ENCODE data around the gene ATP6V0E2. TPM values are rescaled to one million over a fixed set of nuclear protein-coding genes. Genes with fewer than 3 reads are reported as not detected.

ATP6V0E2 gene
- total RNA-seq, 4 donors from 2014 or later: 20.1 to 35.6 (median 30.7) TPM

- peak overlapping the region; percentile 78 to 97 (median 96) for H3K27ac ChIP-seq
- WGBS, 2 donors (ENCODE audit: low coverage in 1 of 2): 16 to 17% methylated on average over 4 to 13 of the region's 13 CpGs
- TF ChIP-seq CTCF (IDR thresholded peaks at IDR 0.05) (peak in 3 of 4 experiments; percentile 30 to 48 (median 42)), EP300 (IDR thresholded peaks at IDR 0.05) (no peak), POLR2AphosphoS5 (IDR thresholded peaks at IDR 0.05) (peak; percentile 60), POLR2A (IDR thresholded peaks at IDR 0.05) (peak in 1 of 2 donors; percentile 41)
These were observed 1.2 kb upstream of the ATP6V0E2 start for GRCh38 chr7:149872419-149873073.

GRCh38 chr7:149873970-149874643 lies 338 bp downstream of the ATP6V0E2 start:
- ATAC-seq: peak; percentile 16
- peak overlapping the region; percentile 53 to 95 for H3K4me3 ChIP-seq
- WGBS, 2 donors (ENCODE audit: low coverage in 1 of 2): 42 to 49% methylated on average over 4 to 5 of the region's 46 CpGs

More at GRCh38 chr7:149872419-149873073, 1.2 kb upstream of the ATP6V0E2 start:
- peak; percentile 83 for ATAC-seq
- Histone ChIP-seq H3K9me3 (no peaks in the 10 kb centered on the region), H3K27me3 (no peaks in the 10 kb centered on the region), H3K4me1 (peaks cover 0 to 32% (median 9%) of the 10 kb centered on the region in 3 donors), H3K4me3 (peak overlapping the region; percentile 53 to 95), H3K36me3 (peaks cover 0 to 24% of the 10 kb centered on the region in 2 donors)

GRCh38 chr7:149874644-149875028 lies 867 bp downstream of the ATP6V0E2 start:
- ATAC-seq: no peak

More at GRCh38 chr7:149873970-149874643, 338 bp downstream of the ATP6V0E2 start:
- Histone ChIP-seq H3K27ac (peak overlapping the region in 3 of 4 donors; percentile 95 to 97 (median 96)), H3K9me3 (no peaks in the 10 kb centered on the region), H3K4me1 (peaks cover 0 to 32% (median 9%) of the 10 kb centered on the region in 3 donors), H3K36me3 (peaks cover 0 to 21% of the 10 kb centered on the region in 2 donors), H3K27me3 (no peaks in the 10 kb centered on the region)
- peak in 1 of 2 donors; percentile 12 for TF ChIP-seq POLR2A (IDR thresholded peaks at IDR 0.05)
- TF ChIP-seq POLR2AphosphoS5 (IDR thresholded peaks at IDR 0.05): no peak
- no peak for TF ChIP-seq CTCF (IDR thresholded peaks at IDR 0.05)

GRCh38 chr7:149875396-149875795 lies 1.6 kb downstream of the ATP6V0E2 start:
- Histone ChIP-seq H3K27me3 (no peaks in the 10 kb centered on the region), H3K27ac (no peak overlapping the region), H3K9me3 (no peaks in the 10 kb centered on the region), H3K36me3 (peaks cover 0 to 23% of the 10 kb centered on the region in 2 donors), H3K4me1 (peaks cover 0 to 36% (median 9%) of the 10 kb centered on the region in 3 donors), H3K4me3 (no peak overlapping the region)
- no peak for ATAC-seq
- TF ChIP-seq POLR2AphosphoS5 (IDR thresholded peaks at IDR 0.05) (no peak), POLR2A (IDR thresholded peaks at IDR 0.05) (no peak), EP300 (IDR thresholded peaks at IDR 0.05) (no peak), CTCF (IDR thresholded peaks at IDR 0.05) (no peak)
- WGBS, 2 donors (ENCODE audit: low coverage in 1 of 2): 97 to 100% methylated on average over 4 of the region's 4 CpGs

More at GRCh38 chr7:149874644-149875028, 867 bp downstream of the ATP6V0E2 start:
- Histone ChIP-seq H3K27ac (no peak overlapping the region), H3K4me3 (peak overlapping the region in 1 of 2 donors; percentile 95), H3K9me3 (no peaks in the 10 kb centered on the region), H3K27me3 (no peaks in the 10 kb centered on the region), H3K4me1 (peaks cover 0 to 32% (median 9%) of the 10 kb centered on the region in 3 donors), H3K36me3 (peaks cover 0 to 17% of the 10 kb centered on the region in 2 donors)
- WGBS, 2 donors (ENCODE audit: low coverage in 1 of 2): 72 to 78% methylated on average over 6 to 8 of the region's 8 CpGs
- TF ChIP-seq POLR2A (IDR thresholded peaks at IDR 0.05): no peak

- no peaks in the 10 kb centered on the region for H3K27me3 ChIP-seq
- H3K27ac ChIP-seq: no peak overlapping the region
- H3K4me3 ChIP-seq: no peak overlapping the region
- H3K36me3 ChIP-seq: peaks cover 0 to 23% of the 10 kb centered on the region in 2 donors
- peaks cover 0 to 48% (median 7%) of the 10 kb centered on the region in 3 donors for H3K4me1 ChIP-seq
- no peak for TF ChIP-seq POLR2A (IDR thresholded peaks at IDR 0.05)
- TF ChIP-seq EP300 (IDR thresholded peaks at IDR 0.05): no peak
- TF ChIP-seq CTCF (IDR thresholded peaks at IDR 0.05): no peak
- no peak for TF ChIP-seq POLR2AphosphoS5 (IDR thresholded peaks at IDR 0.05)
- 85 to 94% methylated on average over 4 to 6 of the region's 16 CpGs for WGBS, 2 donors (ENCODE audit: low coverage in 1 of 2)
- ATAC-seq: no peak
- H3K9me3 ChIP-seq: no peaks in the 10 kb centered on the region
These were observed 4.2 kb downstream of the ATP6V0E2 start for GRCh38 chr7:149877890-149878522.

All from gastroesophageal sphincter (tissue), 4 donors.